Thymus (tissue), 14 donors: ENCODE data around the gene UGGT2. TPM values are rescaled to one million over a fixed set of nuclear protein-coding genes. Genes with fewer than 3 reads are reported as not detected.

Source experiments
- DNase-seq, 9 donors: peaks; one replicate each; pipeline ENCODE4 v3.0.0-alpha.2; 2013; ENCODE audit warnings: low spot score in 9 of 9, low read depth in 6 of 9, missing footprints in 1 of 9
- H3K27ac ChIP-seq, 2 donors: one replicate each; pipeline ENCODE4 v1.5.1; 2013; ENCODE audit warnings: control low read depth in 1 of 2, low read depth in 1 of 2, low read length in 1 of 2, mild to moderate bottlenecking in 1 of 2, moderate library complexity in 1 of 2
- H3K27me3 ChIP-seq, 2 donors: one replicate each; pipeline ENCODE4 v1.5.1; 2013; ENCODE audit warnings: low read length in 1 of 2; ENCODE audit not compliant: control insufficient read depth in 2 of 2, insufficient read depth in 1 of 2
- H3K36me3 ChIP-seq, 2 donors: one replicate each; pipeline ENCODE4 v1.5.1; 2013; ENCODE audit warnings: low read length in 1 of 2, mild to moderate bottlenecking in 1 of 2, moderate library complexity in 1 of 2; ENCODE audit not compliant: control insufficient read depth in 2 of 2, insufficient read depth in 2 of 2
- H3K4me1 ChIP-seq, 2 donors: one replicate each; pipeline ENCODE4 v1.5.1; 2013; ENCODE audit warnings: low read length in 2 of 2; ENCODE audit not compliant: control insufficient read depth in 2 of 2, insufficient read depth in 2 of 2
- H3K4me3 ChIP-seq, 2 donors: one replicate each; pipeline ENCODE4 v1.5.1; 2013; ENCODE audit warnings: low read length in 2 of 2, control low read depth in 1 of 2, mild to moderate bottlenecking in 1 of 2
- H3K9me3 ChIP-seq, 2 donors: one replicate each; pipeline ENCODE4 v1.5.1; 2013; ENCODE audit warnings: low read length in 1 of 2, mild to moderate bottlenecking in 1 of 2; ENCODE audit not compliant: control insufficient read depth in 2 of 2, insufficient read depth in 1 of 2
- WGBS: extraction: QIAGEN DNeasy Blood & Tissue Kit; methylation state at CpG from one replicate; pipeline ENCODE4 v1.1.7; 2013; 5-methylcytosine and 5-hydroxymethylcytosine counted together
- long read RNA-seq, 10 donors: transcript quantifications; one replicate each; lab custom pipeline, GENCODE V29; 2026
- polyA plus RNA-seq: library from polyadenylated mRNA; stranded (reverse); fragments of 200-250 nt; gene quantifications from one replicate; pipeline ENCODE4 v1.2.3, GENCODE V29; 2013
- total RNA-seq: library from RNA; stranded (reverse); fragments of 120-200 nt; gene quantifications from one replicate; pipeline ENCODE4 v1.2.4, GENCODE V29; 2013
- donor health status: healthy.

The UGGT2 gene, protein sequence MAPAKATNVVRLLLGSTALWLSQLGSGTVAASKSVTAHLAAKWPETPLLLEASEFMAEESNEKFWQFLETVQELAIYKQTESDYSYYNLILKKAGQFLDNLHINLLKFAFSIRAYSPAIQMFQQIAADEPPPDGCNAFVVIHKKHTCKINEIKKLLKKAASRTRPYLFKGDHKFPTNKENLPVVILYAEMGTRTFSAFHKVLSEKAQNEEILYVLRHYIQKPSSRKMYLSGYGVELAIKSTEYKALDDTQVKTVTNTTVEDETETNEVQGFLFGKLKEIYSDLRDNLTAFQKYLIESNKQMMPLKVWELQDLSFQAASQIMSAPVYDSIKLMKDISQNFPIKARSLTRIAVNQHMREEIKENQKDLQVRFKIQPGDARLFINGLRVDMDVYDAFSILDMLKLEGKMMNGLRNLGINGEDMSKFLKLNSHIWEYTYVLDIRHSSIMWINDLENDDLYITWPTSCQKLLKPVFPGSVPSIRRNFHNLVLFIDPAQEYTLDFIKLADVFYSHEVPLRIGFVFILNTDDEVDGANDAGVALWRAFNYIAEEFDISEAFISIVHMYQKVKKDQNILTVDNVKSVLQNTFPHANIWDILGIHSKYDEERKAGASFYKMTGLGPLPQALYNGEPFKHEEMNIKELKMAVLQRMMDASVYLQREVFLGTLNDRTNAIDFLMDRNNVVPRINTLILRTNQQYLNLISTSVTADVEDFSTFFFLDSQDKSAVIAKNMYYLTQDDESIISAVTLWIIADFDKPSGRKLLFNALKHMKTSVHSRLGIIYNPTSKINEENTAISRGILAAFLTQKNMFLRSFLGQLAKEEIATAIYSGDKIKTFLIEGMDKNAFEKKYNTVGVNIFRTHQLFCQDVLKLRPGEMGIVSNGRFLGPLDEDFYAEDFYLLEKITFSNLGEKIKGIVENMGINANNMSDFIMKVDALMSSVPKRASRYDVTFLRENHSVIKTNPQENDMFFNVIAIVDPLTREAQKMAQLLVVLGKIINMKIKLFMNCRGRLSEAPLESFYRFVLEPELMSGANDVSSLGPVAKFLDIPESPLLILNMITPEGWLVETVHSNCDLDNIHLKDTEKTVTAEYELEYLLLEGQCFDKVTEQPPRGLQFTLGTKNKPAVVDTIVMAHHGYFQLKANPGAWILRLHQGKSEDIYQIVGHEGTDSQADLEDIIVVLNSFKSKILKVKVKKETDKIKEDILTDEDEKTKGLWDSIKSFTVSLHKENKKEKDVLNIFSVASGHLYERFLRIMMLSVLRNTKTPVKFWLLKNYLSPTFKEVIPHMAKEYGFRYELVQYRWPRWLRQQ (N-terminal part only)
- total RNA-seq (6.4 TPM), polyA plus RNA-seq (6.8 TPM)
- long read RNA-seq, donor 1, result 0 reads
- long read RNA-seq, donor 2, result 0 reads
- long read RNA-seq, donor 3, result 0 reads
- long read RNA-seq, donor 4, result 0 reads
- long read RNA-seq, donor 5, partial matches to known transcripts, result 0 of 2 reads
- long read RNA-seq, donor 5, other reads (novel, unspliced or antisense), result 0 of 2 reads
- long read RNA-seq, donor 6, result 0 reads
- long read RNA-seq, donor 7, result 0 reads
- long read RNA-seq, donor 8, result 0 reads
- long read RNA-seq, donor 9, result 0 reads
- long read RNA-seq, donor 10, partial matches to known transcripts, result 0 of 1 reads
- long read RNA-seq, donor 10, other reads (novel, unspliced or antisense), result 0 of 1 reads

DNA sequence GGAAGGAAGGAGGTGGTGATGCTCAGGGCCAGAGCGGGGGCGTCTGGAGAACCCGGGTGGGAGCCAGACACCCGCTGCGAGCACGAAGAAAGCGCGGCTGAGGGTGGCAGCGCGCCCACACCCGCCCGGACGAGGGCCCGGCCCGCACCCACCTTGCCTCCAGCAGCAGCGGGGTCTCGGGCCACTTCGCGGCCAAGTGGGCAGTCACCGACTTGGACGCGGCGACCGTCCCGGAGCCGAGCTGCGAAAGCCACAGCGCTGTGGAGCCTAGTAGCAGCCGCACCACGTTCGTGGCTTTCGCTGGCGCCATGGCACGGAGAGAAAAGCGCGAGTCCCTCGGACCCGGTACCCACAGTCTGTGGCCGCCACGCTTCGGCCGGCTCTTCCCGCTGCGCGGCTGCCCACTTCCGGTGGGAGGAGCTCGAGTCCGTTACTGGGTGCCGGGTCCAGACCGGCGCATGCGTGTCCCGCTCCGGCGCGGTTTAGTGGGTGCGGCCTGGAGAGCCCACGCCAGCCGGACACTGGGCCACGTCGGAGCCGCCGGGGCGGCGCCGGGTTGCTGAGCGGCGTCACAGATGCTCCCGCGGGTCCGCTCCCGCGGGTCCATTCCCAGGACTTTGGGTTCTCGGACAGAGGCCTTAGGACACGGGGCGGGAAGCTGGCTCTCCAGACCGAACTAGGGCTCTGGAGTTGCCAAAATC lies at the start of gene UGGT2:
Gene UGGT2 (minus strand): TSS at position 399 of the 701 bp plus-strand sequence. CDS start 89 bp downstream, at position 310.
- Histone ChIP-seq H3K4me3 (peak within 1 kb of the TSS; percentile 34 to 42), H3K36me3 (no peaks in the 10 kb centered on the region), H3K27me3 (peaks cover 12 to 26% of the 10 kb centered on the region in 2 donors), H3K9me3 (no peaks in the 10 kb centered on the region), H3K4me1 (no peaks in the 10 kb centered on the region), H3K27ac (peak within 1 kb of the TSS; percentile 32 to 69)
- DNase-seq, result peak in 4 of 9 donors; percentile 16 to 25 (median 20)
- 2% methylated on average over 77 of the region's 77 CpGs for WGBS

DNA sequence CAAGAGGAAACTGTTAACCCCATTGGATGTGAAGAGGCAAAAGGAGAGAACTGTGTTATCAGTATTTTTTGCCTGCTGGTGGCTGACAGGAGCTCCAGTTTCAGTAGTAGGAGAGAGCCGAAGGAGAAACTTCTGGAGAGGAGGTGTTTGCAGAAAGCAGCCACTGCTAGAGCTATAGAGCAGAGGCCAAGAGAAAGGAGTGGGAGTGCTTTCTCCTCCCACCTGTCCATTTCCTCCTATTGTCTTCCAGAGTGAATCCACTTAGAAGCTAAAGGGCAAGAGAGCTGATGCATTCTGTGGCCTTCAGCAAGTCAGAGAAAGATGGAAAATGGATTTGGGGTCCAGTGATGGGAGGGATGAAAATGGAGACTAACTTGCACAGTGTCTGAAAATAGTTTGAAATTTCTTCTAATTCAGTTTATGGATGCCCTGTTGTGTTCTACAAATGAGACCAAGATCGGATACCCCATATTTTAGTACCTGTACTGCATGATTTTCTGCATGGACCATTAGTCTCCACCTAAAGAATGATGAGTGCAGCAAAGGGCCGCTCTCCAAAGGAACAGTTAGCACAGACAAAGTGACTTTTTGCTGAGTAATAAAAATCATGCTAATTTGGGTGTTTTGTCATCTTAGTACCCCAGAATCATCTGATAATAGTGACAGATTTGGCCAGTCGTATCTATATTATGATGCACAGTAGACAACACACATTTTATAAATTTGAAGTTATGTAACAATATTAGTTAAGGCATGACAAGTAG lies 47.4 kb upstream of the UGGT2 start:
- Histone ChIP-seq H3K9me3 (no peaks in the 10 kb centered on the region), H3K4me3 (no peak overlapping the region), H3K27me3 (no peaks in the 10 kb centered on the region), H3K36me3 (no peaks in the 10 kb centered on the region), H3K4me1 (no peaks in the 10 kb centered on the region), H3K27ac (no peak overlapping the region)
- no peak for DNase-seq
- 93% methylated on average over 4 of the region's 4 CpGs for WGBS

DNA sequence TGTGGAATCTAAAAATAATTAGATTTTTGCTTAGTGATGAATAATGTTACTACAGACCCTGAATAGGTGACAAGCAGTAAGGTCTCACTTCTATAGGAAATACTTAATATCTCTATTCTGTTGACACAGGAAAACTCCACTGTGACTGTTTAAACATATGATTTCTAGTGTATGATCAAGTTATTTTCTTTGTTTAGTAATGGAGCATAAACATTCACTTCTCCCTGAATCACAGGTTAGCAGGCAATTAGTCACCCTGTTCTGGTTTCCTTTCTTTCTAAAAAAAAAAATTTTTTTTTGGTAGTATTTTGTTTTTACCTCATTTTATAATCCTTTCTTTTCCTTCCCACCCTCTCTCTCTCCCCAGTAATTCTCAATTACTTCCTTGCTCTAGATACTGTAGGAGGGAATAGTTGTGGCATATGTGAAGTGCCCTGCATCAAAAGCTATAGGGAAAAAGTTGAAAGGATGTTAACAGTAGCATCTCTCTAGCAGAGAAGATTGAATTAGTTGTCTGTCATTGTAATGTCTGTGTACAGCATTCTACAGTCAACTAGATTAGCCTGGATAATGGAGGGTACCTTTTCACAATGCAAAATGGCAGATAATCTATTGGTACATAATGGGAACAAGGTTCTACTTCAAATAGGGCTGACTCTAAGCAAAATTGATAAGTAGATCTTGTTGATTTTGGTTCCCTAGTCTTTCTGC lies 40.2 kb upstream of the UGGT2 start:
- H3K9me3 ChIP-seq, result no peaks in the 10 kb centered on the region
- no peak overlapping the region for H3K27ac ChIP-seq
- no peak overlapping the region for H3K4me3 ChIP-seq
- peaks cover 38 to 47% of the 10 kb centered on the region in 2 donors for H3K27me3 ChIP-seq
- no peak for DNase-seq
- H3K36me3 ChIP-seq, result no peaks in the 10 kb centered on the region
- no peaks in the 10 kb centered on the region for H3K4me1 ChIP-seq

DNA sequence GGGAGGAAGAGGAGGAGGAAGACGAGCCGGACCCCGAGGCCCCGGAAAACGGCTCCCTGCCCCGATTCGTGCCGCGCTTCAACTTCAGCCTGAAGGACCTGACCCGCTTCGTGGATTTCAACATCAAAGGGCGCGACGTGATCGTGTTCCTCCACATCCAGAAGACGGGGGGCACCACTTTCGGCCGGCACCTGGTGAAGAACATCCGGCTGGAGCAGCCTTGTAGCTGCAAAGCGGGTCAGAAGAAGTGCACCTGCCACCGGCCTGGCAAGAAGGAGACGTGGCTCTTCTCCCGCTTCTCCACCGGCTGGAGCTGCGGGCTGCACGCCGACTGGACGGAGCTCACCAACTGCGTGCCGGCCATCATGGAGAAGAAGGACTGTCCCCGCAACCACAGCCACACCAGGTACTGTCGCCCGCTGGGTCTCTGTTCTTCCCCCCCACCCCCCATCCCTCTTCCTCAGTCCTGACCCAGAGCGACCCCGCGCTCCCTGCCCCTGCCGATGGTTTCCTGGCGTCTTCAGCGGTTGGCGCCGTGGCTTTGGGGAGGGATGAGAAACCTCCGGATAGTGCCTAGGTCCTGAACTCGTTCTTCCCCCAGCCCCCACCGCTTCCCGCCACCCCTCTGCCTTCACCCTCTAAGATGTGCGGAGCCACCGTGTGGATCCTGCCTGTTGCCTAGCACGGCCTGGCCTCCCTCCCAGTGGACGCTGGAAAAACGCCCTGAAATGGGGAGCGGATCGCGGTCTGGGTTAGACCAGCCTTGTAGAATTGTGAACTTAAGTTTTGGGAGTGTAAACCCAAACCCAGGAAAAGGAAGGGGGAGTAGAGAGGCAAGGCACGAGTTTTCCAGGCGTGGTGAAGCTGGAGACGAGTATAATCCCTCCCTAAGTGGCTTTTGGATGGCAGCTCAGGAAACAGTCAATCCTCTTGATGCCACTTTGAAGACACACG lies 38.2 kb upstream of the UGGT2 start:
- H3K4me3 ChIP-seq, result no peak overlapping the region
- H3K9me3 ChIP-seq, result no peaks in the 10 kb centered on the region
- 4% methylated on average over 57 of the region's 57 CpGs for WGBS
- no peaks in the 10 kb centered on the region for H3K4me1 ChIP-seq
- H3K27me3 ChIP-seq, result peaks cover 42 to 57% of the 10 kb centered on the region in 2 donors
- no peaks in the 10 kb centered on the region for H3K36me3 ChIP-seq
- H3K27ac ChIP-seq, result no peak overlapping the region
- DNase-seq, result no peak

DNA sequence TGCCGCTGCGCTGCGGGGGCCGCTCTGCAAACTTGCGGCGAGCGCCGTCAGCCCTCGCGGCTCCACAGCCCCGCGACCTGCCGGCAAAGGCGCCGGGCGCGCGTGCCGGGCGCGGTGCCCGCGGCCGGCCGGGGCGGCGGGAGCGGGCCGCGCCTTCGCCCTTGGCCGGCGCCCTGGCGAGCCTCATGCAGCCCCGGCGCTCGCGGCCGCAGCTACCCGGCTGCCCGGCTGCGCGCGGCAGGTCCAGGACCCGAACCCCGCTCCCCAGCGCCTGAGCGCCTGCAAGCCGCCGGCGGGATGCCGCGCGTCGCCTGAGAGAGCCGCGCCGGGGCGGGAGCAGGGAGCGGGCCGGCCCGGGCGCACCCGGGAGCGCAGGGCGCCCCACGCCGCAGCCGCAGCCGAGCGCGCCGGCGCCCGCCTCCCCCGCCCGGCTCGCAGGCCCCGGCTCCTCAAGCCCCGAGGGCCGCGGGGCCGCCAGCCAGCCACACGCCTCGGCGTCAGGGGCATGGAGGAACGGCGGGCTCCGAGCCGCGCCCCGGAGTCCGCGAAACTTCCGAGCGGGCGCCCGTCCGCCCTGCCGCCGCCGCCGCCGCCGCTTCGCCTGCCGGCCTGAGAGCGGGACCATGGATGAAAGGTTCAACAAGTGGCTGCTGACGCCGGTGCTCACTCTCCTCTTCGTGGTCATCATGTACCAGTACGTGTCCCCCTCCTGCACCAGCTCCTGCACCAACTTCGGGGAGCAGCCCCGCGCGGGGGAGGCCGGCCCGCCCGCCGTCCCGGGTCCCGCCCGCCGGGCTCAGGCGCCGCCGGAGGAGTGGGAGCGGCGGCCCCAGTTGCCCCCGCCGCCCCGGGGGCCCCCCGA lies 37.3 kb upstream of the UGGT2 start:
- Histone ChIP-seq H3K4me3 (no peak overlapping the region), H3K9me3 (no peaks in the 10 kb centered on the region), H3K36me3 (no peaks in the 10 kb centered on the region), H3K27ac (no peak overlapping the region), H3K27me3 (peaks cover 42 to 57% of the 10 kb centered on the region in 2 donors), H3K4me1 (no peaks in the 10 kb centered on the region)
- under 1% methylated on average over 133 of the region's 133 CpGs for WGBS
- no peak for DNase-seq

DNA sequence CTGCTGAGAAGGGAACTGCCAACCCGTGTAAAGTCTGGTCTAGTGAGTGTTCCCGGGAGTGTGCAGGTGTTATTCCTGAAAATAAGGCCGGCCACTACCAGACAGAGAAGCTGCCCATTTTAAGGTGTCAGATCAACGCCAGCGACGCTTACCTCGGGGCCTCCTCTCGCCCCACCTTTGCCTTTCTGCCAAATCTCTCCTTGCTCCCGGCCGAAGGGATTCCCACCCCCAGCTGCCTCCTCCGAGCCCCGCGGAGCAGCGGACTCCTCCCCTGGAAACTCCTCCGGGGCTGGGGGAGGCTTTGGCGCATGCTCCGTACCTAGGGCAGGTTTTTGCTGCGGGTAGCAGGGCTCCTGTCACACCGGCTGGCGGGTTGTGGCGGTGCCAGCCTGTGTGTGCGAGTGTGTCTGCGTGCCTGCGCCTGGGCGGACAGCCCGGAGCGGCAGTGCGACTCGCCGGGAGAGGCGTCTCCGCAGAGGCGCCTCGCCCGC lies 36.6 kb upstream of the UGGT2 start, which contains the start of gene HS6ST3:
Gene HS6ST3 (plus strand): TSS at position 359 of the 491 bp plus-strand sequence.
- WGBS, result 1% methylated on average over 35 of the region's 35 CpGs

More for the DNA sequence above, 36.6 kb upstream of the UGGT2 start, which contains the start of gene HS6ST3:
- DNase-seq, result no peak
- Histone ChIP-seq H3K27ac (no peak within 1 kb of the TSS), H3K36me3 (no peaks in the 10 kb centered on the region), H3K4me3 (no peak within 1 kb of the TSS), H3K4me1 (no peaks in the 10 kb centered on the region), H3K27me3 (peaks cover 42 to 57% of the 10 kb centered on the region in 2 donors), H3K9me3 (no peaks in the 10 kb centered on the region)
